Measurements from ENCODE around the gene EIF3CL.
"Not testable (repeated sequence)": the region's sequence is repeated elsewhere in the genome, so short reads cannot be mapped to it uniquely, and the experiment has no call there.

EIF3CL gene

DNA sequence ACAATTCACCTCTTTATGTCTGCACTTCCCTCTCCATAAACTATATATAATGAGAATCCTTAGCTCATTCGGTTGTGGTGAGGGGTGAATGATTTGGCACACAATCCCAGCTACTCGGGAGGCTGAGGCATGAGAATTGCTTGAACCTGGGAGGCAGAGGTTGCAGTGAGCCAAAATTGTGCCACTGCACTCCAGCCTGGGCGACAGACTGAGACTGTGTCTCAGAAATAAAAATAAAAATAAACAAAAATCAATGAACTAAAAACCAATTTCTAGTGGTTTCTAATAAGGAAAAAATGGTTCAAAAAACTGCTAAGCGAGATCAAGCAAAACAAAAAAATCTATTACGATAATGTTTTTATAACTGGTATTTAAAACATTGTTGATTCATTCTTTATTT, 40.2 kb downstream of the EIF3CL start, which contains the start of gene NPIPB6:
NPIPB6 (minus strand) TSS at position 101 of the 400 bp plus-strand sequence. CDS start 686 bp downstream, outside the sequence.
- DNase-seq: not testable (repeated sequence)

DNA sequence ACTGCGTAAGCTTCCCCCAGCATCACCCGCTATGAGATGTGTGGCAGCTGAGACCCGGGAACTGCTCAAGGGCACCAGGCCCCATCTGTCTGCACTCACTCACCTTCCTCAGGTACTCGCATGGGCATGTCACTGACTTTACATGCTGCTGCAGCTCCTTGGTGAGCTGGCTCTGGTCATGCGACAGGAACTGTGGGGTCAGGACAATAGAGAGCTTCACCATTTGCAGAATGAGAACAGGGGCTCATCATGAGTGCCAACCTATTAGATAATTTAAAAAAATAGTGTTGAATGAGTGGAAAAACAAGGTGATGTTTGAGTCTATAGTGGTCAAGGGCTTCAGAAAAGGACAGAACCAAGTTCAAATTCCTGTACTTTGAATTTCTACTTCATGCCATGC, 41.0 kb downstream of the EIF3CL start:
- not testable (repeated sequence) for DNase-seq

DNA sequence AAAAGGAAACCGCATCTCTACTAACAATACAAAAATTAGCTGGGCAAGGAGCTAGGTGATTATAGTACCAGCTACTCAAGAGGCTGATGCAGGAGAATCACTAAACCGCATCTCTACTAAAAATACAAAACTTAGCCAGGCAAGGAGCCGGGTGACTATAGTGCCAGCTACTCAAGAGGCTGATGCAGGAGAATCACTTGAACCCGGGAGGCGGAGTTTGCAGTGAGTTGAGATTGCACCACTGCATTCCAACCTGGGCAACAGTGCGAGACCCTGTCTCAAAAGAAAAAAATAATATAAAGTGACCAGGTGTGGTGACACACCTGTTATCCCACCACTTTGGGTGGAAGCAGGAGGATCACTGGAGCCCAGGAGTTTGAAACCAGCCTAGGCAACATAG, 65.4 kb downstream of the EIF3CL start:
- not testable (repeated sequence) for DNase-seq

DNA sequence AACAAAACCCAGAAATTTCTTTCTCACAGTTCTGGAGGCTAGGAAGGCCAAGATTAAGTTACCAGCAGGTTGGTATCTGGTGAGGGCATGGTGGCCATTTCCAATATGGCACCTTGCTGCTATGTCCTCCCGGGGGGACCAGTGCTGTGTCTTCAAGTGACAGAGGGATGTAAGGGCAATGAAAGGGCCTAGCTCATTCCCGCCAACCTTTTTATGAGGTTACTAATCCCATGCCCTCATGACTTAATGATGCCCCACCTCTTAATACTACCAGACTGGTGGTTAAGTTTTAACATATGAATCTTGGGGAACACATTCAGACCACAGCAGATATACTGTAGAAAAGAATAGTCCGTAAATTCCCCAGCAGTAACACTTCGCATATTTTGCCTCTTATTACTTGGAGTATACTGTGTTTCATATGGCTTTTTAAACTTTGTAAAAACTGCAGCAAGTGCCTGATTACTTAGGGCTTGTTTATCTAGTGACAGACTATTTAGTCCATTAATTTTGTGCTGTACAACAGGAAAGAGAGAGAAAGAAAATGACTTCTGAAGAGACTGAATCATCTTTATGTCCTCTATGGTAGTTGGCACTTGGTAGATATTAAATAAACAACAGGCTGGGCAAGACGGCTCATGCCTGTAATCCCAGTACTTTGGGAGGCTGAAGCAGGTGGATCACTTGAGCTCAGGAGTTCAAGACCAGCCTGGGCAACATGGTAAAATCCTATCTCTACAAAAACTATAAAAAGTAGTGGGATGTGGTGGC, 66.5 kb downstream of the EIF3CL start:
- not testable (repeated sequence) for DNase-seq

DNA sequence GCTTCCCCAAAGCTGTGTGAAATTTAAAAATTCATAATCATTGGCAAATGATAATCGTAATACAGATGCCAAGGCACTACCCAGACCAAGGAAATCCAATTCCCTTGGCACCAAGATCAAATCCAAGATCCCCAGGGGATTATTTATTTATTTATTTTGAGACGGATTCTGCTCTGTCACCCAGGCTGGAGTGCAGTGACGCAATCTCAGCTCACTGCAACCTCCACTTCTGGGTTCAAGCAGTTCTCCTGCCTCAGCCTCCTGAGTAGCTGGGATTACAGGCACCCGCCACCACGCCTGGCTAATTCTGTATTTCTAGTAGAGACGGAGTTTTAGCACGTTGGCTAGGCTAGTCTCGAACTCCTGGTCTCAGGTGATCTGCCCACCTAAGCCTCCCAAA, 68.0 kb downstream of the EIF3CL start:
- DNase-seq: not testable (repeated sequence)

DNA sequence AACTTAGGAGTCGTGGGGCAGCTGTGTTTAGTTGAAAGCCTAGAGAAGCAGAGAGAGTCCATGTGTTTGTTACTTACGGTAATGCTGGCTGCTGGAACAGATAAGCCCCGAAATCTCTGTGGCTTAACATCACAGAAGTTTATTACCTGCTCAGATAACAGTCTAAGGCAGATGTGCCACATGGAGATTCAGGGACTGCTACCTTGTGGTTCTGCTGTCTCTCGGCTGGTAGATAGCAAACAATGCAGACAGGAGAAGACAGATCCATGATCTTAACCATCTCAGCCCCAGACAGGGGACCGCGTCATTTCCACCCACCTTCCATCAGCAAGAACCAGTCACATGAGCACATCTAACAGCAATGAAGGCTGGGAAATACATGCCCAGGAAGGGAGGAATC, 71.0 kb downstream of the EIF3CL start:
- not testable (repeated sequence) for DNase-seq

DNA sequence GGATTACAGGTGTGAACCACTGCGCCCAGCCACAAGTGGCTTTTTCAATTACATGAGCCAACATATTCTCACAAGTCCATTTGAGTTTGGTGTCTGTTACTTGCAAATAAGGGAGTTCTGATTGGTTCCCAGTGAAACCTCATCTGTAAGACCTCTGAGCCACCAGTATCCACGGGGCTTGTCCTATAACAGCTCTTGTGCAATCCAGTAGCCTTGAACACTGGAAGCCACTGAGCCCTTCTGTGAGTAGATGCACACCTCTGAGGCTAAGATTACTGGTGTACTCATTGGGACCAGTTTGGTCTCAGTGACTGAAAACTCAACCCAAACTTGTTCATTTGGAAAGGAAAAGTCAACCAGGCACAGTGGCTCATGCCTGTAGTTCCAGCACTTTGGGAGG, 72.7 kb downstream of the EIF3CL start:
- DNase-seq: not testable (repeated sequence)

DNA sequence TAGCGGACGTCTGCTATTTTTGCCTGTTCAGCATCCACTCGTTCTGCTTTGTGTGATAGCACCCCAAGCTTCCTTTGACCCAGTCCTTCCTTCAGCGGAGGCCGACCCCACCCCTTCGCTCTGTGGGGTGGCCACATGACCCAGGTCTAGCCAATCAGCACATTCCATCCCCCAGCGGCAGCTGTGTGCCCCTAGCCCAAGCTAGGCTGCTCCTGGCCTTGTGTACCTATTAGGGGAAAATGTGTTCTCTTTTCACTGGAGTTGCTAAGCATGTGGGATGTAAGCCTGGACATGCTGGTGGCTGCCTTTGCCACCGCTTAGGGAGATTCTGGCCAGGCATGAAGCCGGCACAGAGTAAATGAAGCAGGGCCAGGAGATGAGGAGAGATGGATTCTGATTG, 73.4 kb downstream of the EIF3CL start:
- DNase-seq: not testable (repeated sequence)
